Measurements from ENCODE around the gene POU2AF1. TPM values are rescaled to one million over a fixed set of nuclear protein-coding genes. Genes with fewer than 3 reads are reported as not detected.

The POU2AF1 gene
- polyA plus RNA-seq, 4 donors, result 0.59 to 1.5 (median 0.92) TPM

DNA sequence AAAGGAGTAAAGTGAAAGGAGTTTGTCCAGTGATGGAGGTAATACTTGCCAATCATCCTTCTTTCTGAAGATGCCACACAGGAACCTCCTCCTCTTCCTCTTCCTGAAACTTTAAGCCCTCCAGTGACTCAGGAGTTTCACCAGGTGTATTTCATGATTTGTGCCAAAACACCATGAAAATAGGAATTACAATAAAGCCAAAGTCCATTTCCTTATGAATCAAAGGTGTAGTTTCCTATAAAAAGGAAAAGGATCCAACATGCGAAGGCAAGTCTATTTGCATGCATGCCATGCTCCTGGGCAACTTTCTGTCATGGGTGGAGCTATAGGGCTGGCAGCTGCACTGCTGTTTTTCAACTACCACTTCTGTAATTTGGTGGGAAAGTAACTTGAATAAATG, 9.8 kb upstream of the POU2AF1 start:
- DNase-seq (ENCODE audit: low read depth in 4 of 4, low spot score in 2 of 4), result no peak

DNA sequence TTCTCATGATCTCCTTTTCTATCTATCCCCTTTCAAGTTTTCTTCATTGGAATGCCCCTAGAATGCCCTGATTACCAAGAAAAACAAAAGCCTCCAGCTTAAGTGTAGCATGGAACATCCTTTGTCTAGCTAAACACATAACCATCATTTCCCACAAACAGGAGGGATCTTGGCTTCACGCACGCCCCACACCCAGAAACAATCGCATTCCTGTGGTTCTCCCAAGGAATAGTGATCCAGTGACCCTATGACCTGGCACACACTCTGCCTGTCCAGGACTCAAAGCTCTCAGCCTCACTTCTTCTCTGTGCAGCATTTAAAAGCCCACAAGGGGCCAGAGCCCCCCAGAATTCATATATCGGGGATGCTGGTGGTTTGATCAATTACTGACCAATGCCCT, 9.3 kb upstream of the POU2AF1 start:
- no peak for DNase-seq (ENCODE audit: low read depth in 4 of 4, low spot score in 2 of 4)

DNA sequence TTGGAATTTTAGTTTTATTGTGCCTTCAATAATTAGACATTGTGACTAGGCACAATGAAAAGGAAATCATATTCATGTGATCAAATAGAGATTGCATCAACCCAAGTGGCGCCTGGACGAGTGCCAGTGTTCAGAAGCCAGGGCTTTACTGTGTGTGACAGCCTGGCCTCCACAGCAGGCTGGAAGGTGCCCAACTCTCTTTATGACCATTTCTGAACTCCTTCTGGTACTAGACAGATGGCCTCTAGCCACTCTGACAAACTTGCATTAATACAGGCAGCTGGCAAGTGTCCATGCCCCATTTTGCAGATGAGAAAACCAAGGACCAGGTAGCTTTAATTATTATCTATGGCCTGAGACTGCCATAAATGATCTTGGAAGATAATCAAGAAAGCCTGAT, 8.3 kb upstream of the POU2AF1 start:
- no peak for DNase-seq (ENCODE audit: low read depth in 4 of 4, low spot score in 2 of 4)

DNA sequence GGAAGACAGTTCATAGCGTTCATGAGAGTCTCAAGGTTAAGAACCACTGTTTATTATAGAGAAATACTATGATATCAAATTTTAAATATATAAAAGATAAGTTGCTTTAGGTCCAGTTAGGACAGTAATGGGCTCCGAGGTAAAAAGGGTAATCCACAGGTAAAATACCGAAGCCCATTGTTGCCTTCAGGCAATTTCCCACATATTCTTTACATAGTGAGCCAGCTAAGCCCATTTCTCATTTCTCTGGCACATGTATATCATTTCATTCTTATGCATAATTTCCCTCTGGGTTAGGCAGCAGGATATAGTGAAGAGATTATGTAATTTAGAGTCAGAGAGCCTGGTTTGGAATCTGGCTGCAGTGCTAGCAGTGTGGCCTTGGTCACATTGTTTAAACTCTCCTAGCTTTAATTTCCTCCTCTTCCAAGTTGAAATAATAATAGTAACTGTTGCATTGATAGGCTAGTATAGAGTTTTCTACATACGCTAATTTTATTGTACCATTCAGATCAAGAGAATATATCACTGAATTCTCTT, 7.6 kb upstream of the POU2AF1 start:
- DNase-seq (ENCODE audit: low read depth in 4 of 4, low spot score in 2 of 4), result no peak

DNA sequence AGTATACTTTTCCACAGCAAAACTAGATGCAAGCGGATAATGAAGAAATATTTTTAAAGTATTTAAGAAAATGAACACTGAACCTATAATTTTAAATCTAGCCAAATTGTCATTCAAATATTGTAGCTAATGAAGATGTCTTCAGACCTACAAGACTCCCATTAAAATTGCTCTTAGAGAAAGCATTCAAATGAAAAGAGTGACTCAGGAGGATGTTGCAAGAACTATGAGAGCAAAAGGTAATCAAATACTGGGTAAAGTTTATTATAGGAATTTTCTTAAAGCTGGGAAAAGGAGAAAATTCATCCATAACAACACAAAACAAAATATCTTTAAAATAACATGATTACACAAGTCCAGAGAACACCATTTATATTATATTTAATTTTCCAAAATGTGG, 5.4 kb upstream of the POU2AF1 start:
- no peak for DNase-seq (ENCODE audit: low read depth in 4 of 4, low spot score in 2 of 4)

DNA sequence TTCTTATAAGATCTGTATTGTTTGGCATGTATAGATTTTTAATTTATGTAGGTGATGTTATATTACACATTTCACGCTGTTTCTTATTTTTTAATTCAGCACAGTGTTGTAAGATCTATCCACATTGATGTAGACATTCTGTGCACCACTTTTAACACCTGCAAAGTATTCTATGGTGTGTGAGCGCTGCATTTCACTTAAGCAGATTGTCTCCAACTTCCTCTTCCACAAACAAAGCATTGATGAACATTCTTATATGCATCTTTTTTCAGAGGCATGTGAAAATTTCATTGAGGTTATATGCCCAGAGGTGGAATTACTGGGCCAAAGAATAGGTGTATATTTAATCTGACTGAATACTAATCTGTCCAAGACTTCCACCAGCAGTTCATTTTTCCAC, 3.4 kb upstream of the POU2AF1 start:
- no peak for DNase-seq (ENCODE audit: low read depth in 4 of 4, low spot score in 2 of 4)

DNA sequence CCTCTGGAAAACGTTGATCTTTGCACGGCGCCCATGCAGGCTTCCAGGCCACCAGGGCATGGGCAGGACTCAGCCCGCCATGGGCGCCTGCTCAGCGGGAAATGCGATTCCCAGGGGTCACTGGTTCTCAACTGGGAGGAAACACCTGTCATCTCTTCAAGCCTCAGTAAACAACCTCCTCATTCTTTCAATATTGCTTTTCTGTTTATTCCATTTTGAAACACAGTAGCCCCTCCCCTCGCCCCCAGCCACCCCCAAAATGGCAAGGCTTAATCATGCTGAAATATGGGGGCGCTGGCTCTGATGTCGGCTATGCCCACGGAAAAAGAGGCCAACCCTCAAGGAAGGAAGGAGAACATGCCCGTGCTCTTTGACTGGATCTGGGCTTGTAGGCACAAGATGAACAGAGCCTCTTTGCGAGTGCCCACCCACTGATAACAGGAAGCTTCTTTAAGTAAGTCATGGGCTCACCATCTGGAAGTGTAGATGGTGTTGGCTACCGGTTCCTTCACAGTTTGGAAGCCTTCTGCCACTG, 594 bp upstream of the POU2AF1 start:
- DNase-seq (ENCODE audit: low read depth in 4 of 4, low spot score in 2 of 4), result no peak

DNA sequence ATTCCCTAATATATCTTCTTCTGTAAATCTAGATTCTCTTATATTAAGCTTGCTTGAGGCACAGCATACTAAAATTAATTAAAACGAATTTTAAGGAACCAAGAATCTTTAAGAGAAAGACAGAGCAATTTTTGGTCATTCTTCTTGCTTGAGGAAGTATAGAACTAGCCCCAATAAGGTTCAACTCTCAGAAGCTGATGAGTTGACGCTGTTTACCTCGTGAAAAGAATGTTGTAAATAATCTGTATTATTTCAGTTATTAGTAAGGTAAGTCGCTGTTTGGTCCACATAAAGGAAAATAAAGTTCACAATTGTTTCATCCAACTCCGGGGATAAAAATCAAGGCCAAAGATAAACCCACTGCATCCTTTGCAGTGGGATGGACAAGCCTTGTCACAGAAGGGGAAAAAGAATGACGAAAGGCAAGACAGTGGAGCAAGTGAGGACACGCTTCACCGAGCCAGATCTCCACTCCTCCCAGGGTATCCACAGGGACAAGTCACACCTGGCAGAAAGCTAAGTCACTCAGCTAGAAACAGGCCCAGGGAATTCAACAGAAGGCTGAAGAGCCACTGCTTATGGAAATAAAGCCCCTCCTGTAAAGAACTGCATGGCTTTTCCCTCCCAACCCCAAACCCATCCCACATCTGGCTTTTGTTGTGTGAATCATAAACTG, 752 bp downstream of the POU2AF1 start:
- no peak for DNase-seq (ENCODE audit: low read depth in 4 of 4, low spot score in 2 of 4)

DNA sequence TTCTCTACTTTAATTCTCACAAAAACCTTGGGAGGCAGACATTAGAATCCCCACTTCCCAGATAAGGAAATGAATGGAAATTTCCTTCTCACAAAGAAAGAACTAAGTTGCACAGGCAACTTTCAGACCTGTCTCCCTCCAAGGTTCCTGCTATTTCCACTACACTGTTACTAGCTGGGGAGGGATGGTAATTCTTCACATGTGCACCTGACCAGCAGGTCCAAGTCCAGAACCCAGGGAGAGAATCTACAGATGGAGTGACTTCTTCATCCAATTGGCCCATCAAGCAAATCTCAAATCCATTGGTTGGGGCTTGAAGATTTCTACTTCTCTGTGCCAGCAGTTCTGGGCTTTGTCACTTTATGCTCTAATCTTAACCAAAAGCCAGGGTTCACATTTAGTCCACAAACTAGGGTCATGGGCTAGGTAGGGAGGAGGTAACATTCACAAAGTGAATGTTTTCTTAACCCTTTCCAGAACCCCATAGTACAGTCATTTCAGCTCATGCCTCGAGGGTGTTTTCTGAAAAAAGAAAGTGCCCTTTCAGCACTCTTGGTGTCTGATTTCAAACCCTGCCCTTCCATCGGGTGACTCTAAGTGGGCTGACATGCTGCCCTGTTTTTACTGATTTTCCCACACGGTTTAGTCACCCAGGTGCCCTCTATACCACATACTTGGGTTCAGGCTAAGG, 2.7 kb downstream of the POU2AF1 start:
- no peak for DNase-seq (ENCODE audit: low read depth in 4 of 4, low spot score in 2 of 4)

DNA sequence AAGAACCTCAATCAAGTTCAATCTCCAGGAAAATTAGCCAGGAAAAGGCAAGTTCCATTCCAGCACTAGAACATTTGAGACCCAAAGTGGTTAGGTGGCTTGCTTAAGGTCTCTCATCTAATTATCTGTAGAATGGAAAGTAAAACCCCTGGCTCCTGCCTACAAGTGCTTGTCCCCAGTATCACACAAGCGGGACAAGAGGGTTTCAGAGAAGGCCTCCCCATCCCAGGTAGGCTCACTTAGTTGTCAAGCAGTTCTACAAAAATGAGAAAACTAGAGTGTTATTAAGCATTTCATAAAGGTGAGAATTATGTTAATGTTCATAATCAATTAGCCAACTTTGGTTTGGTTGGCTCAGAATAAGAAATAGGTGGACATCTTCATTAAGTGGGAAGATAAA, 5.5 kb downstream of the POU2AF1 start:
- DNase-seq (ENCODE audit: low read depth in 4 of 4, low spot score in 2 of 4), result no peak

DNA sequence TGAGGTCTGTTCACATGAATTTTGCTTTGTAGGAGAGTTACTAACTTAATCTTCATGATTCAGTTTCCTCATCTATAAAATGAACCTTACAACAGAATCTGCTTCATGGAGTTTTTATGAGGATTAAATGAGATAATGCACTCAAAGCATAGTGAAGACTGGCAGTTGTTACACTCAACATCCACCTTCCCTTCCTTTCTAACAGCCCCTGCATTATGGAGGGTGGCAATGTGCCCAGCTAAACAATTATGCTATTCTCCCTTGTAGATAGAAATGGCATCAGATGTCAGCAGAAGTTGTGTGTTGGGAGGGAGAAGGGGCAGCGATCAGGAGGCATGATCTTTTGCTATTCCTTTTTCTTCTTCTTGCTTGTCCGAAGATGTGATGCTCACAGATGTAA, 6.5 kb downstream of the POU2AF1 start:
- DNase-seq (ENCODE audit: low read depth in 4 of 4, low spot score in 2 of 4), result no peak

DNA sequence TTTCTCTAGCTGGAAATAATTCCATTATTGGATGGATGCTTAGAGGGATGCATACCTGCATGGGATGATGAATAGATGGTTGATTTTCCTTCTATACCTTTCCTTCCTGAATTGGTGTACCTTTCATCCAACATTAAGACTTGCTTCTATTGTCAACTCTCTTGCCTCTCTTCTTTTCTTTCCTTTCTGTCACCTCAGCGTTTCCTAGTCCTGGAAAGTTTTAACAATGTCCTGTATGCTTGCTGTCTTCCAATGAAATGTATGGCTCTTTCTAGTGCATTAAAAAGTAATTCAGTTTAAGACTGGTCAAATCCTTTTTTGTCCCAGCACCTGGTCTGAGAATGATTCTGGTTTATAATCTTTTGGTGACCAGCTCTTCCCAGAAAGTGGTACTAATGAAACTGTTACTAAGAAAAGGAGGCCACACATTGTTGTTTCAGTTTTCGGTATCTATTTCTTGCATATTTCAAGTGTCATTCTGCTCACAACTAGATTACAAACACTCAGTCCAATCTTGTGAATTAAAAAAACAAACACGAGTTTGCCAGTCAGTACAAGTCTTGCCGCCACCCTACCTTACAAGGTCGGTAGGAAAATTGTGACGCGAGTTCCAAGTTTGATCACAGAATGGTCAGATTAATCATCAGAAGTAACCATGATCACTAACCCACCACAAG, 8.0 kb downstream of the POU2AF1 start:
- DNase-seq (ENCODE audit: low read depth in 4 of 4, low spot score in 2 of 4), result no peak

DNA sequence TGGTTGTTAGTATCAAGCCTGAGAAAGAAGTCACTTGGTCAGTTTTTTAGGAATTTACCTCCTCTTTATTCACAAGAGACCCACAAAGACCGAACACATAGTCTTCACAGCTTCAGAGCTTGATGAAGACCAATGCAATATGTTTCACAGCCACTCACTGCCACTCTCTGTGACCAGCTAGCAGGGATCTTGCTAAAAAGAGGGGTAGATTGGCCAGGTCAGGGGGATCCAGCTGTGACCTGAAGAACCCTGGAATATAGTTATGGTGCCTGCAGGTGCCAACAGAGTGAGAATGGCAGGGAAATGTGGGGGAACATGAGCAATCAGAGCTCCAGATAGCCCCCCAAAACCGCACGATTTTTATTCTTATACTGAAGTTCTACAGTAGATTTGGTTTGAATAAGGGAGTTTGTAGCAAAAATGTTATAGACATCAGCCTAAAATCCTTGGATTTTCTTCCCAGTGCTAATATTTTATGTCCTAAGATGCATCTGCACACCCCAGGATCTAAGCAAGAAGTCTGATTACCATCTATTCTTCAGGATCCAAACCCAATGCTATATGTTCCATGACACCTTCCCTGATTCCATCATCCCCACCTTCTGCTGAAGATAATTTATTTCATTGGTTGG, 8.7 kb downstream of the POU2AF1 start:
- no peak for DNase-seq (ENCODE audit: low read depth in 4 of 4, low spot score in 2 of 4)

DNA sequence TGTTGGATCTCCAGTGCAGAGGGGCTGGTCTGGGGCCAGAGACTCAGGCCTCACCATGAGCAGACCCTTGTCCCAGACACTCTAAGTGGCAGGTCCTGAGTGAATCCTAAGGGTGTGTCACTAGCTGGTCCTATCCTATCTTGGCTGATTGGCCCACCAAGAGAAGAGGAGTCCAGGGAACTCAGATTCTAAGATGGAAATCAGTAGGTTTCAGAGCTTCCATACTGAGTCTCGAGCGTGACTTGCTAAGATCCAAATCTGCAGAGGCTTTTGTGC, 10.9 kb downstream of the POU2AF1 start:
- DNase-seq (ENCODE audit: low read depth in 4 of 4, low spot score in 2 of 4), result no peak

DNA sequence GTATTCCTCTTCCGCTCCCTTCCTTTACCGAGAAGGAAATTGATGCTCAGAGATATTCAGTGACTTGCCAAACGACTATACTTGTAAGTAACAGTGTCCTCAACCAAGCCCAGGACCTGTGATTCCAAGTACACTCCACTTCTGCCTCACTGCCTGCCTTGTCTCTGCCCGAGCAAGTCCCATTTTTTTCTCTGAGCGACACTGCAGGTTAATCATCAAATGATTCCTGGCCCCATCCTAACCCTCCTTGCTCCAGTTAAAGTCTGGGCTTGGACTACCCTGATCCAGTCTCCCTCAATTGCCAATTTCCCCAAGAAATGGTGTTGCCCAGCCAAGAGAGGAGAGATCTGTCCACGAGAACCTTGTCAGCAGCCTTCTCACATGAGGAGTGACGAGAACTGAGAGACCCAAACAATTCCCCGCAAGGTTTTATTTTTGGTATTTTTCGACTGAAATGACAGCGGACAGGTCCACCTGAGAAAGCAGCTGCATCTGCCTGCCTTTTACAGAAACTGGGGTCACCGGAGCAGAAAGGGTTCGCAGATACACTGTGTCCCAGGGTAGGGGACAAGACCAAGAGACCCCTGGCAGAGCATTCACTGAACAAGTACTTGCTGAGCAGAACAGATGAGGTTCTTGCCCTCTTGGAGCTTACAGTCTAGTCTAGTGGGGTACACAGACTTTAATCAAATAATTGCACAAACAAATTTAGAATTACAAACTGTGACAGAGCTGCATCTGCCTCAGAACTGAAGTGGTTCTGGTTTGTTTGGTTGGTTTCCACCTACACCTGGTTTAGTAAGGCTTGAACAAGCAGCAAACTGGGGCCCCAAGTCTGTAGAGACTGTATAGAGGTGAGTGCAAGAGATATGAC, 11.4 kb downstream of the POU2AF1 start:
- no peak for DNase-seq (ENCODE audit: low read depth in 4 of 4, low spot score in 2 of 4)

DNA sequence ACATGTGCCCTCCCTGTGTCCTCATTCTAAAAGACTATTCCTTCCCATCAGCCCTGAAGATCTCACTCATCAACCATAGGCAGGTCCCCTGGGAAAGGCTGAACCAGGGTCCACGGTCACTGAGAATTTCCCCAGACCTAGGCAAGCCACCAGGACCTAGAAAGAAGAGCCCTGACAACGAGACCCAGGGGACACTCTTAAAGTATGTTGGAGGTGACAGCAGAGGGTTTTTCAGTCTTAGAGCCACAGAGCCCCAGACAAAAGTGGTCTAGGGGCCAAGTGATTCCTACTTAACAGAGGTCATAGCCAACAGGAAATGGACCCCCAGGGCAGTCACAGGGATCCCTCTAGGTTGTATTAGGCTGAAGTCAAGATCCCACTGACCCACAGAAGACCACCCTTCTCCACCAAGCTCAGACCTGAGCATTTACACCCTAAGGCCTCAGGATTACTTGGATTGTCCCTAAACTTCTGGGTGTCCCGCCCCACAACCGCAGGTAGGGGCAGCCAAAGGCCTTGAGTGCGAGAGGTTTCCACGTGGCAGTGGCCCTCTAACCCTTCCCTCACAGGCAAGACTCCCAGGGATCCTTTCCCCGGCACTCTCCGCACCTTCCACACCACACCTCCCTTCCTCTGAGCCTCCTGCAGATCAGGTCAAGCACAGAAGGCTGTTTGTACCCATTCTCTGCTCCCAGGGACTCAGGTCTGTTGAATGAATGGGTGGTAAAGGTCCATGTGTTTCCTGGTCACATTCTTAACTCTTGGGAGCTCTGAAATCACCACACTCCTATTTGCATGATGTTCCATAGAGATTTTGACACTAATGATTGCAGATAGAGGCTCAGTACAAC, 12.3 kb downstream of the POU2AF1 start:
- DNase-seq (ENCODE audit: low read depth in 4 of 4, low spot score in 2 of 4), result no peak

DNA sequence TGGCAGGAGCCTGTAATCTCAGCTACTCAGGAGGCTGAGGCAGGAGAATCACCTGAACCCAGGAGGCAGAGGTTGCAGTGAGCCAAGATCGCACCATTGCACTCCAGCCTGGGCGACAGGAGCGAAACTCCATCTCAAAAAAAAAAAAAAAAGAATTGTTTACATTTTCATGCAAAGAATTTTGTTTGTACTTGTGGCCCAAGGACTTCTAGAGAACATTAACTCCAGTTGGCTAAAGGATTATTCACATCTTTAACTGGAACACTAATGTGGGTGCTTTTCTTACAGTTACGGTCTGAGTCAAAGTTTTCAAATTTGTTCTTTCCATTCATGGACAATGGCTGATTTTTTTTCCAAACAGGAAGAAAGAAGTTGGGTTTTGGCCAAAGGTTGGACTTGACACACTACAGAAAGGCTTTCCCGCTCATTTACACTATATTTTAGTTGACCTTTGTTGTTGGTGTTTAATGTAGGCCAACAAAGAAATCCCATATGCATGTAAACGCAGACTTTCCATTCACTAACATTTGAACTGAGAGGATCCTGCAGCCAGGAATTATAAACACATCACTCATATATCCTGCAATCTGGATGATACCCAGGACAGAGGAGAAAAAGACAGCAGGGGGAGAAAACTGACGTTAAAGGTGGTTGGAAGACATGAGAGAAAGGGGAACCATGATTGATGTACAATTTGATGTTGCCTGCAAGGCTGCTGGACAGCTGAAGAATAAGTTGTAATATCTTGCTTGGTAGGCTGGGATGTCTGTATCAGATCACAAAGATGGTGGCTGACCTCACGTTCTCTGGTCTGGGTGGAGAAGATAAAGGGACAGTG, 13.1 kb downstream of the POU2AF1 start:
- no peak for DNase-seq (ENCODE audit: low read depth in 4 of 4, low spot score in 2 of 4)

DNA sequence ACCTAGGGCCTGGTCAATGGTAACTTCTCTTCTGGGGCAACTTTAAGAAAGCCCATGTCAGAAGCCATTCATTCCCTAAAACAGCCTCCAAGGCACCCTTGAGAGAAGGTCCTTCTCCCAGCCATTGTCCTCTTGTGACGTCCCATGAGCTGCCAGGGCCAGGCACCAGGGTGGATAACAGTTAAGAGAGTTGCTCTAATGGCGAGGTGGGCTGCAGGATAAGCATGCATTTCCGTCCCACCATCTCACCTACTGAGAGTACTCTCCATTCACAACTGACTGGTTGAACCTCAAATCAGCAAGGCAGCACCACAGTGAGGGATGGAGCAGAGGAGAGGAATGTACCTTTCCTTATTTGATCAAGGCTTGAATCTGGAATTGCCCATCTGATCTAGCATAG, 14.6 kb downstream of the POU2AF1 start:
- no peak for DNase-seq (ENCODE audit: low read depth in 4 of 4, low spot score in 2 of 4)

DNA sequence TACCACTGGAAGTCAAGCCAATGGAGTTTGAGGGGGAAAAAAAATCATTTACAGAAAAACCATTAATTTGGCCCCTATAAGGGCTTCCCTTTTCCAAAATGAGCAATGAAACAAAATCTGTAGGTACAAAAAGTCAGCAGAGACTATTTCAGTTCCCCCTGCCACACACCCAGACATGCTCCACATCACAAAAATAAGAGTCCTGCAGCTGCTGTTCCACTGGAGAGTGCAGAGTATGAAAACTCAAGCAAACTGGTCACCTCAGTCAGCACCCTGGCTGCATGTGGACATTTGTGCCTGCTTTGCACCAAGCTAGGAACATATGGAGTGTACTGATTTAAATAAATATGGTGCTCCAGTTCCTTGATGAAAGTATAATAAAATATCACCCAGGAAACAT, 15.1 kb downstream of the POU2AF1 start:
- no peak for DNase-seq (ENCODE audit: low read depth in 4 of 4, low spot score in 2 of 4)

Measured in left renal cortex interstitium (tissue), 4 donors.